ENCODE measurements around the gene MOBP.

MOBP gene

DNA sequence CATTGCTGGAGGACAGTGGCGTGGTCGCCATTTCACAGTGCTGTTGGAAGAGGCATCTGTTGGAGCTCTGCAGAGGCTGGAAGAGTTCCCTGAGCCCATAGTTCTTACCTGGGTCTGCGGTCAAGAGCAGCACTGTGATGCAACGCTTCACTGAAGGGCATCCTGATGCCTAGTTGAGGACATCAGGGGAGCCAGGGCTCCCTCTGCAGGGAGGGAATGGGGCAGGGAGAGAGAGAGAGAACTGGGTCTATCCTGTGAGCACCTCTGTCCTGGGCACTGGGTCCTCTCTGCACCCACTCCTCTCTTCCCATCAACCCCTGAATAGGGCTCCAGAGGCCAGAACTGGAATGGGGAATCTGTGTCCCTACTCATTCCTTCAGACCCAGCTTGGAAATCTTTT lies 23.9 kb upstream of the MOBP start:
- no peak overlapping the region for H3K4me2 ChIP-seq (ENCODE audit: low read depth, low read length, poor library complexity, severe bottlenecking)
- no peaks in the 10 kb centered on the region for H3K9me2 ChIP-seq (replicated peaks; ENCODE audit: insufficient read depth, low read length)
- H3K4me3 ChIP-seq (ENCODE audit: insufficient read depth, low read length, poor library complexity, severe bottlenecking): no peak overlapping the region
- no peak overlapping the region for H3K27ac ChIP-seq (ENCODE audit: low read depth, low read length)
- no peak for TF ChIP-seq EZH2phosphoT487 (conservative IDR thresholded peaks at IDR 0.05; ENCODE audit: low read length)
- TF ChIP-seq, protein P1, sequence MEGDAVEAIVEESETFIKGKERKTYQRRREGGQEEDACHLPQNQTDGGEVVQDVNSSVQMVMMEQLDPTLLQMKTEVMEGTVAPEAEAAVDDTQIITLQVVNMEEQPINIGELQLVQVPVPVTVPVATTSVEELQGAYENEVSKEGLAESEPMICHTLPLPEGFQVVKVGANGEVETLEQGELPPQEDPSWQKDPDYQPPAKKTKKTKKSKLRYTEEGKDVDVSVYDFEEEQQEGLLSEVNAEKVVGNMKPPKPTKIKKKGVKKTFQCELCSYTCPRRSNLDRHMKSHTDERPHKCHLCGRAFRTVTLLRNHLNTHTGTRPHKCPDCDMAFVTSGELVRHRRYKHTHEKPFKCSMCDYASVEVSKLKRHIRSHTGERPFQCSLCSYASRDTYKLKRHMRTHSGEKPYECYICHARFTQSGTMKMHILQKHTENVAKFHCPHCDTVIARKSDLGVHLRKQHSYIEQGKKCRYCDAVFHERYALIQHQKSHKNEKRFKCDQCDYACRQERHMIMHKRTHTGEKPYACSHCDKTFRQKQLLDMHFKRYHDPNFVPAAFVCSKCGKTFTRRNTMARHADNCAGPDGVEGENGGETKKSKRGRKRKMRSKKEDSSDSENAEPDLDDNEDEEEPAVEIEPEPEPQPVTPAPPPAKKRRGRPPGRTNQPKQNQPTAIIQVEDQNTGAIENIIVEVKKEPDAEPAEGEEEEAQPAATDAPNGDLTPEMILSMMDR (IDR thresholded peaks at IDR 0.05; ENCODE audit: insufficient read depth, low read length, poor library complexity, severe bottlenecking): no peak
- no peaks in the 10 kb centered on the region for H3K79me2 ChIP-seq (ENCODE audit: insufficient read depth, low read length)
- no peaks in the 10 kb centered on the region for H3K9me3 ChIP-seq (ENCODE audit: insufficient read depth, low read length)
- no peak overlapping the region for H3K9ac ChIP-seq (ENCODE audit: low read length)
- no peaks in the 10 kb centered on the region for H3K36me3 ChIP-seq (ENCODE audit: low read length)
- no peak overlapping the region for H2AFZ ChIP-seq (ENCODE audit: low read depth, low read length, severe bottlenecking)
- H3F3A ChIP-seq (ENCODE audit: insufficient read depth): no peaks in the 10 kb centered on the region
- no peaks in the 10 kb centered on the region for H4K20me1 ChIP-seq (ENCODE audit: low read depth, low read length)
- H3K27me3 ChIP-seq (ENCODE audit: low read length): no peaks in the 10 kb centered on the region

DNA sequence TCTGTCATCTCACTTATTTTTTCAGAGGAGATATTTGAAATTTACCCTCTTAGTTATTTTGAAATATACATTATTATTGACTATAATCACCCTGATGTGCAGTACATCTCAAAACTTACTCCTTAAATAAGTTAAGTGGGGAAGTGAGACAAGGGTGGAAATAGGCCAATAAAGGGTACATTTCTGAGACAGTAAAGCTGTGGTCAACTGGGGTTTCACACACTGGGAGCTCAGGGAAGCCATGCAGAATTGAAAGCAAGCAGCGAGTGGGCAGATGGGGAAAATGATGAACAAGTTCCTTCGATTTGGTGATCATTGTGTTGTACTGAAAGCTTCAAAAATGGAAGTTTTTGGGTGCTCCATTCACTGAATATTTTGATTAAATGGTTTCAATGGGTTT lies 21.6 kb upstream of the MOBP start:
- Histone ChIP-seq H3K4me2 (ENCODE audit: low read depth, low read length, poor library complexity, severe bottlenecking) (no peak overlapping the region), H3K9me2 (replicated peaks; ENCODE audit: insufficient read depth, low read length) (no peaks in the 10 kb centered on the region), H3F3A (ENCODE audit: insufficient read depth) (no peaks in the 10 kb centered on the region), H3K27me3 (ENCODE audit: low read length) (no peaks in the 10 kb centered on the region), H4K20me1 (ENCODE audit: low read depth, low read length) (no peaks in the 10 kb centered on the region), H3K27ac (ENCODE audit: low read depth, low read length) (no peak overlapping the region), H2AFZ (ENCODE audit: low read depth, low read length, severe bottlenecking) (no peak overlapping the region), H3K9ac (ENCODE audit: low read length) (no peak overlapping the region), H3K4me3 (ENCODE audit: insufficient read depth, low read length, poor library complexity, severe bottlenecking) (no peak overlapping the region), H3K79me2 (ENCODE audit: insufficient read depth, low read length) (no peaks in the 10 kb centered on the region), H3K36me3 (ENCODE audit: low read length) (no peaks in the 10 kb centered on the region), H3K9me3 (ENCODE audit: insufficient read depth, low read length) (no peaks in the 10 kb centered on the region)
- TF ChIP-seq, protein P1 (IDR thresholded peaks at IDR 0.05; ENCODE audit: insufficient read depth, low read length, poor library complexity, severe bottlenecking): no peak
- TF ChIP-seq EZH2phosphoT487 (conservative IDR thresholded peaks at IDR 0.05; ENCODE audit: low read length): no peak

DNA sequence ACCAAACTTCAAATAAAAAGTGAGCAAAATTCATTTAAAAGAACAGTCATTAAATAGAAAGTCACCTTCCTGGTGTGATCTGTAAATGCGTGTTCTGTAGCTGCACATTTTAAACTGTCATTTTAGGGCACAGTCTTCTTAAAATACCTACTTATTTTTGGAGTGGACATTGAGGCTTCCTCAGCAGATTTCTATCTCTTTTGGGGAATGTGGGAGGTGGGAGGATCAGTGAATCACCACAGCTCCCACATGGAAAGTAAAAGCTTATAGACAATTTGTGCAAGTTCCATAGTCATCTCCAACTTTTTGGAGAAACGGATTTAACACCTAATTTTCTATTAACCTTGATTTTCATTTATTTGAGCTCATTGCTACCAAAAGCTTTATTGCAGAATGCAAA lies 21.0 kb upstream of the MOBP start:
- H3K4me3 ChIP-seq (ENCODE audit: insufficient read depth, low read length, poor library complexity, severe bottlenecking): no peak overlapping the region
- H3K9me3 ChIP-seq (ENCODE audit: insufficient read depth, low read length): no peaks in the 10 kb centered on the region
- no peaks in the 10 kb centered on the region for H3K36me3 ChIP-seq (ENCODE audit: low read length)
- H3K27ac ChIP-seq (ENCODE audit: low read depth, low read length): no peak overlapping the region
- H3K4me2 ChIP-seq (ENCODE audit: low read depth, low read length, poor library complexity, severe bottlenecking): no peak overlapping the region
- no peak overlapping the region for H2AFZ ChIP-seq (ENCODE audit: low read depth, low read length, severe bottlenecking)
- no peak for TF ChIP-seq EZH2phosphoT487 (conservative IDR thresholded peaks at IDR 0.05; ENCODE audit: low read length)
- TF ChIP-seq, protein P1 (IDR thresholded peaks at IDR 0.05; ENCODE audit: insufficient read depth, low read length, poor library complexity, severe bottlenecking): no peak
- H3K27me3 ChIP-seq (ENCODE audit: low read length): no peaks in the 10 kb centered on the region
- H4K20me1 ChIP-seq (ENCODE audit: low read depth, low read length): no peaks in the 10 kb centered on the region
- no peaks in the 10 kb centered on the region for H3F3A ChIP-seq (ENCODE audit: insufficient read depth)
- no peaks in the 10 kb centered on the region for H3K9me2 ChIP-seq (replicated peaks; ENCODE audit: insufficient read depth, low read length)
- H3K79me2 ChIP-seq (ENCODE audit: insufficient read depth, low read length): no peaks in the 10 kb centered on the region
- no peak overlapping the region for H3K9ac ChIP-seq (ENCODE audit: low read length)

Data from SU-DHL-6 (cell line).